HG03521 (cell line): ENCODE results near the gene SSR1.

Source experiments
- ATAC-seq: cut with Tn5 transposase; IDR thresholded peaks from one replicate; pipeline ENCODE4 v1.9.1; 2021; ENCODE audit warnings: mild to moderate bottlenecking, moderate library complexity; ENCODE audit not compliant: unreplicated experiment

SSR1 gene

GRCh38 chr6:7218406-7218988 lies 94.5 kb downstream of the SSR1 start:
- ATAC-seq, result no peak
